Psoas muscle (tissue), 8 donors: ENCODE data around the gene SLC4A5. TPM values are rescaled to one million over a fixed set of nuclear protein-coding genes. Genes with fewer than 3 reads are reported as not detected.

Experiments used
- ATAC-seq, 4 donors: fragments of 200-7000 bp; cut with Tn5 transposase; one replicate each; pipeline ENCODE4 v1.9.1; 2020; ENCODE audit warnings: moderate library complexity in 3 of 4, mild to moderate bottlenecking in 2 of 4
- DNase-seq, 2 donors: peaks; one replicate each; pipeline ENCODE4 v3.0.0-alpha.2; 2020
- H3K27ac ChIP-seq: fragments of 200-600 bp; one replicate; pipeline ENCODE4 v1.8.0; 2022
- H3K27me3 ChIP-seq, 3 donors: fragments of 200-600 bp in 1 of 3; one replicate each; pipeline versions ENCODE4 v1.6.1 to v1.8.0; 2013 to 2022; ENCODE audit warnings: low read length in 2 of 3, mild to moderate bottlenecking in 2 of 3, moderate library complexity in 1 of 3; ENCODE audit not compliant: insufficient read depth in 3 of 3
- H3K36me3 ChIP-seq, 2 donors: fragments of 200-600 bp in 1 of 2; one replicate each; pipeline versions ENCODE4 v1.6.1 to v1.8.0; 2013 to 2022; ENCODE audit warnings: low read depth in 1 of 2, mild to moderate bottlenecking in 1 of 2, moderate library complexity in 1 of 2; ENCODE audit not compliant: insufficient read depth in 1 of 2
- H3K4me1 ChIP-seq: fragments of 200-600 bp; one replicate; pipeline ENCODE4 v1.8.0; 2022
- H3K4me3 ChIP-seq: fragments of 200-600 bp; one replicate; pipeline ENCODE4 v1.8.0; 2022; ENCODE audit warnings: mild to moderate bottlenecking
- H3K9me3 ChIP-seq: fragments of 200-600 bp; one replicate; pipeline ENCODE4 v1.8.0; 2022
- WGBS, 3 donors: extraction: QIAGEN DNeasy Blood & Tissue Kit; methylation state at CpG; one replicate each; pipeline versions ENCODE4 v1.1.6 to v1.1.7; 2013; 5-methylcytosine and 5-hydroxymethylcytosine counted together
- intact Hi-C, 2 donors: fragments of 100-400 bp; cut with DNase I; formaldehyde crosslinking; loops; one replicate each; pipeline versions ENCODE4 v1.11.0 to v1.14.2; 2022
- polyA plus RNA-seq, 3 donors: library from polyadenylated mRNA; stranded (reverse); fragments of 200-250 nt; gene quantifications; one replicate each; pipeline ENCODE4 v1.2.3, GENCODE V29; 2013
- total RNA-seq, 4 donors: library from RNA; stranded (reverse); fragmentation: NEBNext Ultra II Directional in 2 of 4; extraction: Animal tissue kit (Norgen Biotek cat#: 25700) in 2 of 4; gene quantifications; one replicate each; pipeline versions ENCODE4 v1.2.1 to v1.2.4, GENCODE V29; 2021 to 2023
- TF ChIP-seq, protein P1 (sequence below): fragments of 200-600 bp; IDR thresholded peaks from one replicate; pipeline ENCODE4 v1.8.0; 2022; ENCODE audit warnings: antibody characterized with exemption
- donor health status: healthy with polysubstance abuse.
- donor health status: DM: no; HTN: no; CAD: no; lungs with moderate emphysema.
- donor health status: Bipolar disorder and iron deficiency.
- donor health status: healthy.
- donor health status: DM: yes; HTN: yes; CAD: no.
- donor health status: DM: no; HTN: no; CAD: no.
- donor health status: DM: no; HTN: no; CAD: no.
- donor health status: DM: yes; HTN: yes; CAD: no.

The SLC4A5 gene
- total and polyA plus RNA-seq, 7 donors: 0.27 to 5.7 (median 0.57) TPM

DNA sequence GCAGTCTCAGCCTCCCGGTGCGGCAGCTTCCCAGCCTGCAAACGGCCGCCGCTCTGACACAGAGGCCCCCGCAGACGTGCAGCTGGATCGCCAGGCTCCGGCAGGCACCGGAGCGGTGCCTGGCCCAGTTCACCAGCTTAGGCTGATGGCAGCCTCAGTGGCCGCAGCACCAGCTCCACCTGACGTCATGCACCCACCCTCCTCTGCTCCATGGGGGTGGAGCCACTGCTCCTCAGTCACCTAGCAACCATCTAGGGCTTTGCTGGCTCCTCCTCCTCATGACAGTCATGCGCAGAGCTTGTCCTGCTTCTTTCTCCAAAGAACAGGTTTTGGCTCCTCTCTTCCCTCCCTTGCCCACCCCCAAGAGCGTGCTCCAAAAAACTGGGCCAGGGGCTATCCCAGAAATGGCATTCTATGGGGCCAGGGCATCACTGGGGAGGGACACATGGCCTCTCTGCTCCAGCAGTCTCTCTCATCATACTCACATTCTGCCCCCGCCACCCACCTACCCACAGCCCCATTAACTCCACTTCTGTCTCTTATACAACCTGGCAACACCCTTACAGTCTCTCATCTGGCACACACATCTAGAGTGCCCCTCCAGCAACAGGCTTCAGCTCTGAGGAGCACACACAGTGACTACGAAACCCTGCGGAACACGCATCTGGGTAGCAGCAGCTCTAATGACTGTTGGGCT, 31.4 kb upstream of the SLC4A5 start:
- Histone ChIP-seq H3K9me3 (no peaks in the 10 kb centered on the region), H3K36me3 (peaks cover 6 to 58% of the 10 kb centered on the region in 2 donors), H3K27me3 (no peaks in the 10 kb centered on the region), H3K4me3 (peak overlapping the region; percentile 33), H3K4me1 (peaks cover 4% of the 10 kb centered on the region), H3K27ac (no peak overlapping the region)
- TF ChIP-seq, protein P1, sequence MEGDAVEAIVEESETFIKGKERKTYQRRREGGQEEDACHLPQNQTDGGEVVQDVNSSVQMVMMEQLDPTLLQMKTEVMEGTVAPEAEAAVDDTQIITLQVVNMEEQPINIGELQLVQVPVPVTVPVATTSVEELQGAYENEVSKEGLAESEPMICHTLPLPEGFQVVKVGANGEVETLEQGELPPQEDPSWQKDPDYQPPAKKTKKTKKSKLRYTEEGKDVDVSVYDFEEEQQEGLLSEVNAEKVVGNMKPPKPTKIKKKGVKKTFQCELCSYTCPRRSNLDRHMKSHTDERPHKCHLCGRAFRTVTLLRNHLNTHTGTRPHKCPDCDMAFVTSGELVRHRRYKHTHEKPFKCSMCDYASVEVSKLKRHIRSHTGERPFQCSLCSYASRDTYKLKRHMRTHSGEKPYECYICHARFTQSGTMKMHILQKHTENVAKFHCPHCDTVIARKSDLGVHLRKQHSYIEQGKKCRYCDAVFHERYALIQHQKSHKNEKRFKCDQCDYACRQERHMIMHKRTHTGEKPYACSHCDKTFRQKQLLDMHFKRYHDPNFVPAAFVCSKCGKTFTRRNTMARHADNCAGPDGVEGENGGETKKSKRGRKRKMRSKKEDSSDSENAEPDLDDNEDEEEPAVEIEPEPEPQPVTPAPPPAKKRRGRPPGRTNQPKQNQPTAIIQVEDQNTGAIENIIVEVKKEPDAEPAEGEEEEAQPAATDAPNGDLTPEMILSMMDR: no peak
- 50 to 67% (median 52%) methylated on average over 19 of the region's 19 CpGs for WGBS, 3 donors
- ATAC-seq: peak in 3 of 4 donors; percentile 65 to 86 (median 84)
- DNase-seq: peak; percentile 65 to 81
- intact Hi-C loops: loop anchor here in 1 of 2 donors (10.0 kb wide), 1 partner anchor 510 kb away; no protein-coding TSS in a partner anchor

DNA sequence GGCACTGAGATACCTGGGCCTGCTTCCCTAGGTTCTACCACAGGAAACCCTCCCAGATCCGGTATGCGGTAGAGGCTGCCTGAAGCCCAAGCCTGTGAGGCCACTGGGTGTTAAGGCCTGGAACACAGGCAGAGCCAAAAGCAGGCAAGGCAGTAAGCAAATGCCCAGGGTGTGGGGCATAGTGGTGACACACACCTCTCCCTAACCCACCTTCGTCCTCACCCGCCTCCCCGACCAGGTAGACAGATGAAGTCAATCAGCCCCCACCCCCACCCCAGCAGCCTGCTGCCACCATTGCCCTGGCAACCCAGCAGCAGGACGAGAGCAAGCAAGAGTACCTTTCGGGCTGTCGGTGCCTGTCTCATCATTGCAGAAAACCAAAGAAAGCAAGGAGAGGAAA, 30.8 kb upstream of the SLC4A5 start:
- H3K36me3 ChIP-seq: peaks cover 6 to 65% of the 10 kb centered on the region in 2 donors
- intact Hi-C loops: loop anchor here in 1 of 2 donors (10.0 kb wide), 1 partner anchor 511 kb away; no protein-coding TSS in a partner anchor
- H3K27me3 ChIP-seq: no peaks in the 10 kb centered on the region
- no peaks in the 10 kb centered on the region for H3K4me1 ChIP-seq
- H3K4me3 ChIP-seq: peak overlapping the region; percentile 33
- DNase-seq (no peak), ATAC-seq (no peak)
- WGBS, 3 donors: 67 to 78% (median 76%) methylated on average over 8 of the region's 8 CpGs
- no peaks in the 10 kb centered on the region for H3K9me3 ChIP-seq
- TF ChIP-seq, protein P1: no peak
- no peak overlapping the region for H3K27ac ChIP-seq

DNA sequence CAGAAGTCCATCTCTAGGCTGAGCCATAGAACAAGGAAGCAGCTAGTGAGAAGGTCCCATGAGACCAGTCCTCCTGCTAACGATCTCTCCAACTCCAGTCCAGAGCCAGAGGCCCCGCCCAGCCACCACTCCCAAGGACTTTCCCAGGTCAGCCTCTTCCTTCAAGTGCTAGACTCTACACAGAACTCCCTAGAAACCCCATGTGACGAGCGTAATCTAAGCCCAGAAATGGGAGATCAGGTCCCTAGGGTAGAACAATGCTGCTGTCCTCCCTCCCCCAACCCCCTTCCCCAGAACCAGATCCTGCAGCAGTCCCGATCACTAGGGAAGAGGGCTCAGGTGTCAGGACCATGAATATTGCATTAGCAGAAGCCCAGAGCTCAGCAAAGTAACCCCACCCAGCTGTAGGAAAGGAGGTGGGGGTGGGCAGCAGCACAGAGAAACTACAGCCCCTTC, 30.0 kb upstream of the SLC4A5 start:
- no peak overlapping the region for H3K27ac ChIP-seq
- H3K4me1 ChIP-seq: no peaks in the 10 kb centered on the region
- TF ChIP-seq, protein P1: no peak
- intact Hi-C loops: loop anchor here in 1 of 2 donors (10.0 kb wide), 1 partner anchor 512 kb away; no protein-coding TSS in a partner anchor
- peaks cover 6 to 72% of the 10 kb centered on the region in 2 donors for H3K36me3 ChIP-seq
- no peaks in the 10 kb centered on the region for H3K9me3 ChIP-seq
- no peaks in the 10 kb centered on the region for H3K27me3 ChIP-seq
- ATAC-seq (peak in 1 of 4 donors; percentile 54), DNase-seq (peak; percentile 44 to 70)
- H3K4me3 ChIP-seq: no peak overlapping the region
- WGBS, 3 donors: 61 to 67% (median 66%) methylated on average over 5 of the region's 5 CpGs

DNA sequence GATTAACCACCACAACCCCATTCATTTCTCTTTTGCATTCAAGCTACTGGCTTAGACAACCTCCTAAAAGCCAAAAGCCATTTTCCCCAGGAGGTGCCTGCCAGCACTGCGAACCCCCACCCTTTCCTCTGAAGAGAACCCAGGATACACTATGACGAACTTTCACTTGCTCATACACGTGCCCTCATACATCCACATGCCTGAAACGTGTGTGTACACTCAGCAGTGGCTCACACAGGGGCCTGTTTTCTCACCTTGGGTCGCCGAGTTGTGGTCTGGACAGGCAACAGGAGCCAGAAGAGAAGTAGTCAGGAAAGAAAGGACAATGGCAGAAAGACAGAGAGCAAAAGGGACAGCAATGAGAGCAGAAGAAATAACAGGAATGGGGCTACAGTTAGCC, 29.5 kb upstream of the SLC4A5 start:
- no peaks in the 10 kb centered on the region for H3K27me3 ChIP-seq
- DNase-seq (no peak), ATAC-seq (no peak)
- WGBS, 3 donors: 77 to 89% (median 83%) methylated on average over 6 of the region's 6 CpGs
- TF ChIP-seq, protein P1: no peak
- H3K36me3 ChIP-seq: peaks cover 6 to 73% of the 10 kb centered on the region in 2 donors
- no peak overlapping the region for H3K27ac ChIP-seq
- intact Hi-C loops: loop anchor here in 1 of 2 donors (10.0 kb wide), 1 partner anchor 512 kb away; no protein-coding TSS in a partner anchor
- no peaks in the 10 kb centered on the region for H3K4me1 ChIP-seq
- H3K4me3 ChIP-seq: no peak overlapping the region
- no peaks in the 10 kb centered on the region for H3K9me3 ChIP-seq
